HL-60 (cell line): Measurements from ENCODE around the gene FOXP2.

Source experiments
- DNase-seq, 2 experiments: peaks; one replicate each; pipeline ENCODE4 v3.0.0-alpha.2; 2010 to 2020; ENCODE audit warnings: low read depth in 1 of 2, low spot score in 1 of 2
- H3K27ac ChIP-seq: fragments of 250-450 bp; sonication (Bioruptor Pico); replicated peaks from 2 replicates; pipeline ENCODE4 v1.5.1; 2020; ENCODE audit warnings: mild to moderate bottlenecking, moderate library complexity
- H3K27me3 ChIP-seq: fragments of 250-450 bp; sonication (Bioruptor Pico); 2 replicates; pipeline ENCODE4 v1.5.1; 2021; ENCODE audit warnings: mild to moderate bottlenecking, moderate library complexity; ENCODE audit not compliant: insufficient read depth, poor library complexity, severe bottlenecking
- H3K4me3 ChIP-seq: replicated peaks from 2 replicates; pipeline ENCODE4 v1.5.1; 2011; ENCODE audit warnings: mild to moderate bottlenecking, control low read depth, low read length; ENCODE audit not compliant: insufficient read depth
- GABPA ChIP-seq: IDR thresholded peaks from 2 replicates; pipeline ENCODE4 v1.6.1; 2012; ENCODE audit warnings: low read depth
- POLR2AphosphoS5 ChIP-seq: IDR thresholded peaks from 2 replicates; pipeline ENCODE4 v1.6.1; 2012; ENCODE audit warnings: low read depth
- SPI1 ChIP-seq: IDR thresholded peaks from 2 replicates; pipeline ENCODE4 v1.6.1; 2012; ENCODE audit warnings: low read depth, mild to moderate bottlenecking, borderline replicate concordance
- TF ChIP-seq, protein P1 (sequence below): IDR thresholded peaks from one replicate; pipeline ENCODE4 v1.5.1; 2011; ENCODE audit warnings: low read length, control low read depth, inconsistent platforms; ENCODE audit not compliant: insufficient read depth
- TF ChIP-seq, protein P2 (sequence below): IDR thresholded peaks from 2 replicates; pipeline ENCODE4 v1.6.1; 2012; ENCODE audit warnings: low read depth; ENCODE audit not compliant: insufficient replicate concordance

FOXP2 gene

DNA sequence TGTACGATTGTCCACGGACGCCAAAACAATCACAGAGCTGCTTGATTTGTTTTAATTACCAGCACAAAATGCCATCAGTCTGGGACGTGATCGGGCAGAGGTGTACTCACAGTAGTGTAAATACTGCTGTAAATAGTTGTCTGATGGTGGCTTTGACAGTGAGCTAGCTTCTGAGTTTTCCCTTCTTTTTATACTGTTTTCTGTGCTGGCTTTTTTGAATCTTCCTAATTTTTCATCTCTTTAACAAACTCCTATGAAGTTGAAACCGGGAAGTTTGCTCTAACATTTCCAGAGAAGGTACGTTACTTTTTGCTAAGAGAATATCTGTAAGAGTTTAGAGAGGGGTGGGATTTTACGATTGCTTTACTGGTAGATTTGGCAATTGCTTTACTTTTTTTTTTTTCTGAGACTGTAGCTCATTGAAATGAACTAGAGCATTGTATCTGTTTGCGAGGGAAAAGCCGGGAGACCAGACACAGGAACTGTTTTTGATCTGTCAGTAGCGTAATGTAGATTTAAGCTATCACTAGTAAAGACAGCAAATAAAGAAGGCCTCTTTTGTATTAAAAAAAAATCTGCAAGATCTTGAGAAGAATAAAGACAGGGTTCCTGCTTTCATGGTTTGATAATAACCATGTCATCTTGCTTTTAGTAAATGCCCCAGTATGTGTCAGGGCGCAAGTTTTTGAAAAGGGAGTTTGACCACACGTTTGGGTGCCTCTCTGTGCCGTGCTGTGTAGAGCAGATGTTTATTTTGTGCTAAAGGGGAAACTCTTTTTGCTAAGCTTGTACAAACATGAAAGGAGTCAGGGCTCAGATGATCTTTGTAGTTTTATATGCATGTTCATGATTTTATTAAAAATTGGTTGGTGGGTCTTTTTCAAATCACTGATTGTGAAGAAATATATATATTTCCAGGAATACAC lies 712 bp downstream of the FOXP2 start:
- no peak for DNase-seq

GRCh38 chr7:114416129-114416990 lies 1.7 kb downstream of the FOXP2 start:
- H3K27me3 ChIP-seq, result no peaks in the 10 kb centered on the region
- H3K4me3 ChIP-seq, result no peak overlapping the region
- no peak overlapping the region for H3K27ac ChIP-seq
- DNase-seq, result no peak
- TF ChIP-seq SPI1 (no peak), POLR2AphosphoS5 (no peak), GABPA (no peak)
- TF ChIP-seq, protein P1, sequence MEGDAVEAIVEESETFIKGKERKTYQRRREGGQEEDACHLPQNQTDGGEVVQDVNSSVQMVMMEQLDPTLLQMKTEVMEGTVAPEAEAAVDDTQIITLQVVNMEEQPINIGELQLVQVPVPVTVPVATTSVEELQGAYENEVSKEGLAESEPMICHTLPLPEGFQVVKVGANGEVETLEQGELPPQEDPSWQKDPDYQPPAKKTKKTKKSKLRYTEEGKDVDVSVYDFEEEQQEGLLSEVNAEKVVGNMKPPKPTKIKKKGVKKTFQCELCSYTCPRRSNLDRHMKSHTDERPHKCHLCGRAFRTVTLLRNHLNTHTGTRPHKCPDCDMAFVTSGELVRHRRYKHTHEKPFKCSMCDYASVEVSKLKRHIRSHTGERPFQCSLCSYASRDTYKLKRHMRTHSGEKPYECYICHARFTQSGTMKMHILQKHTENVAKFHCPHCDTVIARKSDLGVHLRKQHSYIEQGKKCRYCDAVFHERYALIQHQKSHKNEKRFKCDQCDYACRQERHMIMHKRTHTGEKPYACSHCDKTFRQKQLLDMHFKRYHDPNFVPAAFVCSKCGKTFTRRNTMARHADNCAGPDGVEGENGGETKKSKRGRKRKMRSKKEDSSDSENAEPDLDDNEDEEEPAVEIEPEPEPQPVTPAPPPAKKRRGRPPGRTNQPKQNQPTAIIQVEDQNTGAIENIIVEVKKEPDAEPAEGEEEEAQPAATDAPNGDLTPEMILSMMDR, result no peak
- TF ChIP-seq, protein P2, sequence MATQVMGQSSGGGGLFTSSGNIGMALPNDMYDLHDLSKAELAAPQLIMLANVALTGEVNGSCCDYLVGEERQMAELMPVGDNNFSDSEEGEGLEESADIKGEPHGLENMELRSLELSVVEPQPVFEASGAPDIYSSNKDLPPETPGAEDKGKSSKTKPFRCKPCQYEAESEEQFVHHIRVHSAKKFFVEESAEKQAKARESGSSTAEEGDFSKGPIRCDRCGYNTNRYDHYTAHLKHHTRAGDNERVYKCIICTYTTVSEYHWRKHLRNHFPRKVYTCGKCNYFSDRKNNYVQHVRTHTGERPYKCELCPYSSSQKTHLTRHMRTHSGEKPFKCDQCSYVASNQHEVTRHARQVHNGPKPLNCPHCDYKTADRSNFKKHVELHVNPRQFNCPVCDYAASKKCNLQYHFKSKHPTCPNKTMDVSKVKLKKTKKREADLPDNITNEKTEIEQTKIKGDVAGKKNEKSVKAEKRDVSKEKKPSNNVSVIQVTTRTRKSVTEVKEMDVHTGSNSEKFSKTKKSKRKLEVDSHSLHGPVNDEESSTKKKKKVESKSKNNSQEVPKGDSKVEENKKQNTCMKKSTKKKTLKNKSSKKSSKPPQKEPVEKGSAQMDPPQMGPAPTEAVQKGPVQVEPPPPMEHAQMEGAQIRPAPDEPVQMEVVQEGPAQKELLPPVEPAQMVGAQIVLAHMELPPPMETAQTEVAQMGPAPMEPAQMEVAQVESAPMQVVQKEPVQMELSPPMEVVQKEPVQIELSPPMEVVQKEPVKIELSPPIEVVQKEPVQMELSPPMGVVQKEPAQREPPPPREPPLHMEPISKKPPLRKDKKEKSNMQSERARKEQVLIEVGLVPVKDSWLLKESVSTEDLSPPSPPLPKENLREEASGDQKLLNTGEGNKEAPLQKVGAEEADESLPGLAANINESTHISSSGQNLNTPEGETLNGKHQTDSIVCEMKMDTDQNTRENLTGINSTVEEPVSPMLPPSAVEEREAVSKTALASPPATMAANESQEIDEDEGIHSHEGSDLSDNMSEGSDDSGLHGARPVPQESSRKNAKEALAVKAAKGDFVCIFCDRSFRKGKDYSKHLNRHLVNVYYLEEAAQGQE, result no peak

More for the DNA sequence above, 712 bp downstream of the FOXP2 start:
- Histone ChIP-seq H3K27ac (no peak overlapping the region), H3K27me3 (no peaks in the 10 kb centered on the region), H3K4me3 (no peak overlapping the region)
- TF ChIP-seq, protein P2, result no peak
- TF ChIP-seq GABPA (no peak), SPI1 (no peak), POLR2AphosphoS5 (no peak)
- TF ChIP-seq, protein P1, result no peak

DNA sequence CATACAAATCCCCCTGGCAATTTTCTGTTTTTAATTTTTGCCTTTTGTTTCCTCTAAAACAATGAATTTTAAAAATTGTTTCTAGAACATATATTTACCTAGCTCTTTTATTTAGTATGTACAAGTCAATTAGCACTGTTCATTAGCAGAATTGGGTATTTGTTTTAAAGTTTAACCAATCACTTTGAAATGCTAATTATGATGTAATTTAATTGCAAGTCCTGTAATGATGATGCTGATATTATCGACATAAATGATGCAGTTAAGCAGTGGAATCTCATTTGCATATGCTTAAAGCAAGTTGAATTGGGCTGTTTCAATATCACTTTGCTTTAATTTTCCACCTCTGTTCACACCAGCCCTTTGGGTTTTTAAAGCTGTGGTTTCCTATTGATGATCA lies 2.7 kb downstream of the FOXP2 start:
- no peak overlapping the region for H3K27ac ChIP-seq
- TF ChIP-seq, protein P1, result no peak
- no peak for TF ChIP-seq POLR2AphosphoS5
- no peak for TF ChIP-seq SPI1
- no peak for TF ChIP-seq GABPA
- TF ChIP-seq, protein P2, result no peak

More for the DNA sequence above, 2.7 kb downstream of the FOXP2 start:
- DNase-seq, result no peak
- Histone ChIP-seq H3K27me3 (no peaks in the 10 kb centered on the region), H3K4me3 (no peak overlapping the region)
